Trophoblast cell (in vitro differentiated cells and primary cell): Measurements from ENCODE around the gene CP.

Experiments
- DNase-seq, 2 donors: peaks; one replicate each; pipeline ENCODE4 v3.0.0-alpha.2; 2016
- H2AFZ ChIP-seq: 2 replicates; pipeline ENCODE4 v1.6.1; 2013; ENCODE audit warnings: low read length, moderate library complexity, mild to moderate bottlenecking; ENCODE audit not compliant: insufficient read depth, poor library complexity
- H2AK5ac ChIP-seq: 2 replicates; pipeline ENCODE4 v1.6.1; 2013; ENCODE audit warnings: mild to moderate bottlenecking, low read length
- H2BK120ac ChIP-seq: 2 replicates; pipeline ENCODE4 v1.6.1; 2013; ENCODE audit warnings: low read length, mild to moderate bottlenecking, moderate library complexity; ENCODE audit not compliant: insufficient read depth, poor library complexity
- H2BK12ac ChIP-seq: 2 replicates; pipeline ENCODE4 v1.6.1; 2013; ENCODE audit warnings: mild to moderate bottlenecking, low read length, moderate library complexity
- H2BK5ac ChIP-seq: 2 replicates; pipeline ENCODE4 v1.6.1; 2013; ENCODE audit warnings: low read length, low read depth, moderate library complexity, mild to moderate bottlenecking; ENCODE audit not compliant: poor library complexity
- H3K14ac ChIP-seq: 2 replicates; pipeline ENCODE4 v1.6.1; 2013; ENCODE audit warnings: mild to moderate bottlenecking, low read length
- H3K18ac ChIP-seq: 2 replicates; pipeline ENCODE4 v1.6.1; 2013; ENCODE audit warnings: mild to moderate bottlenecking, low read length
- H3K23ac ChIP-seq: 2 replicates; pipeline ENCODE4 v1.6.1; 2013; ENCODE audit warnings: low read length
- H3K27ac ChIP-seq: 2 replicates; pipeline ENCODE4 v1.5.1; 2013; ENCODE audit warnings: low read depth, mild to moderate bottlenecking, inconsistent platforms, low read length, moderate library complexity
- H3K27me3 ChIP-seq: 2 replicates; pipeline ENCODE4 v1.6.1; 2013; ENCODE audit warnings: inconsistent platforms, mild to moderate bottlenecking, low read length, moderate library complexity; ENCODE audit not compliant: insufficient read depth
- H3K36me3 ChIP-seq, 2 experiments: 1 replicate in 1 of 2; 2 replicates in 1 of 2; pipeline ENCODE4 v1.6.1; 2013; ENCODE audit warnings: low read length in 2 of 2, mild to moderate bottlenecking in 2 of 2, moderate library complexity in 1 of 2; ENCODE audit not compliant: insufficient read depth in 2 of 2, control insufficient read depth in 1 of 2
- H3K4ac ChIP-seq: 2 replicates; pipeline ENCODE4 v1.6.1; 2013; ENCODE audit warnings: low read depth, mild to moderate bottlenecking, low read length, moderate library complexity
- H3K4me1 ChIP-seq, 2 experiments: 1 replicate in 1 of 2; 2 replicates in 1 of 2; pipeline ENCODE4 v1.6.1; 2013; ENCODE audit warnings: low read length in 2 of 2, mild to moderate bottlenecking in 2 of 2, moderate library complexity in 1 of 2; ENCODE audit not compliant: insufficient read depth in 2 of 2, control insufficient read depth in 1 of 2
- H3K4me2 ChIP-seq: 2 replicates; pipeline ENCODE4 v1.6.1; 2013; ENCODE audit warnings: inconsistent platforms, mild to moderate bottlenecking, low read length, moderate library complexity
- H3K4me3 ChIP-seq: 2 replicates; pipeline ENCODE4 v1.5.1; 2013; ENCODE audit warnings: mild to moderate bottlenecking, low read depth, low read length, inconsistent platforms
- H3K79me1 ChIP-seq: one replicate; pipeline ENCODE4 v1.6.1; 2013; ENCODE audit warnings: low read length
- H3K79me2 ChIP-seq: 2 replicates; pipeline ENCODE4 v1.6.1; 2013; ENCODE audit warnings: low read length, mild to moderate bottlenecking; ENCODE audit not compliant: control insufficient read depth, insufficient read depth, poor library complexity
- H3K9ac ChIP-seq: 2 replicates; pipeline ENCODE4 v1.6.1; 2013; ENCODE audit warnings: mild to moderate bottlenecking, low read length
- H3K9me3 ChIP-seq: 2 replicates; pipeline ENCODE4 v1.6.1; 2013; ENCODE audit warnings: low read depth, mild to moderate bottlenecking, control low read depth, inconsistent platforms, low read length; ENCODE audit not compliant: insufficient read depth
- H4K12ac ChIP-seq: 2 replicates; pipeline ENCODE4 v1.6.1; 2013; ENCODE audit warnings: low read depth, mild to moderate bottlenecking, low read length, moderate library complexity
- H4K8ac ChIP-seq: 2 replicates; pipeline ENCODE4 v1.6.1; 2013; ENCODE audit warnings: low read depth, mild to moderate bottlenecking, low read length, moderate library complexity
- H4K91ac ChIP-seq: one replicate; pipeline ENCODE4 v1.6.1; 2013; ENCODE audit warnings: low read depth, mild to moderate bottlenecking, low read length, moderate library complexity
- WGBS: extraction: QIAGEN DNeasy Blood & Tissue Kit; methylation state at CpG from one replicate; pipeline ENCODE4 v1.1.7; 2013; ENCODE audit warnings: missing lambda C conversion rate; ENCODE audit not compliant: insufficient read length, insufficient coverage; ENCODE audit errors: extremely low coverage; 5-methylcytosine and 5-hydroxymethylcytosine counted together

CP gene

GRCh38 chr3:149153402-149153801, 68.2 kb downstream of the CP start:
- DNase-seq, result no peak
- Histone ChIP-seq H2BK120ac (no peak overlapping the region), H3K4me2 (no peak overlapping the region), H3K4me1 (peaks cover 7 to 8% of the 10 kb centered on the region in 2 experiments), H2AFZ (no peak overlapping the region), H3K4me3 (no peak overlapping the region), H3K27ac (no peak overlapping the region), H3K23ac (no peak overlapping the region), H3K4ac (no peak overlapping the region), H3K36me3 (peaks cover 2 to 6% of the 10 kb centered on the region in 2 experiments), H3K18ac (no peak overlapping the region), H2AK5ac (no peak overlapping the region), H4K91ac (no peak overlapping the region), H3K9ac (no peak overlapping the region), H4K8ac (no peak overlapping the region), H3K27me3 (no peaks in the 10 kb centered on the region), H4K12ac (no peak overlapping the region), H3K79me1 (peaks cover 2% of the 10 kb centered on the region), H2BK12ac (no peak overlapping the region), H3K9me3 (no peaks in the 10 kb centered on the region), H3K14ac (no peak overlapping the region), H3K79me2 (no peaks in the 10 kb centered on the region), H2BK5ac (no peak overlapping the region)

- H3K36me3 ChIP-seq, result peaks cover 3 to 4% of the 10 kb centered on the region in 2 experiments
- H3K4me2 ChIP-seq, result no peak overlapping the region
- H4K12ac ChIP-seq, result no peak overlapping the region
- WGBS, result no CpG with 5 or more reads among the region's 2 CpGs
- no peak overlapping the region for H3K4me3 ChIP-seq
- H3K79me2 ChIP-seq, result no peaks in the 10 kb centered on the region
- no peak overlapping the region for H3K18ac ChIP-seq
- peak overlapping the region; percentile 23 for H2AK5ac ChIP-seq
- H3K79me1 ChIP-seq, result peaks cover 2% of the 10 kb centered on the region
- peak overlapping the region; percentile 52 for H2BK120ac ChIP-seq
- H3K4ac ChIP-seq, result no peak overlapping the region
- H3K14ac ChIP-seq, result no peak overlapping the region
- no peaks in the 10 kb centered on the region for H3K27me3 ChIP-seq
- peak overlapping the region; percentile 36 for H2BK5ac ChIP-seq
- no peak overlapping the region for H4K8ac ChIP-seq
- H4K91ac ChIP-seq, result no peak overlapping the region
- DNase-seq, result no peak
- H2BK12ac ChIP-seq, result peak overlapping the region; percentile 27
- peaks cover 7 to 8% of the 10 kb centered on the region in 2 experiments for H3K4me1 ChIP-seq
- H3K27ac ChIP-seq, result no peak overlapping the region
- H3K9ac ChIP-seq, result no peak overlapping the region
- H2AFZ ChIP-seq, result no peak overlapping the region
- no peaks in the 10 kb centered on the region for H3K9me3 ChIP-seq
- H3K23ac ChIP-seq, result no peak overlapping the region
These were observed 69.2 kb downstream of the CP start for GRCh38 chr3:149152420-149152819.

DNA sequence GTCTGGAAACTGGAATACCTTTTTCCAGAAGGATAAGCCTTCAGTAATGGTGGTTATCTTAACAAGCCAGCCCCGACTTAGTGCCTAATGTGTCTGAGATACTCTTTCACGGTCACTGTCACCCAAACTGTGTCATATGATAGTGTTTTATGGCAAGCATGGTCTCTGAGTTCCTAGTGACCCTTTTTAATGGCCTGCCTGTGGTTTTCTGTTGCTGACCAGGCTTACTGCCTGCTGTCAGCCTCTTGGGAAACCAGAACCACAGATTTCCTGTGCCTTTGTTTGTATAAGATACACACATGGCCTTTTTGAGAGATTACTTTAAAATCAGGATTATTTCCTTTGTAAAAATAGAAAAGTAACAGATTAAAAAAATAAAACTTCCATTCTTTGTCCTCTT, 69.8 kb downstream of the CP start:
- Histone ChIP-seq H3K4me3 (no peak overlapping the region), H4K91ac (no peak overlapping the region), H3K27ac (no peak overlapping the region), H2BK12ac (no peak overlapping the region), H2AFZ (no peak overlapping the region), H3K4me1 (peaks cover 7 to 8% of the 10 kb centered on the region in 2 experiments), H3K23ac (no peak overlapping the region), H3K4me2 (no peak overlapping the region), H3K36me3 (peaks cover 1 to 2% of the 10 kb centered on the region in 2 experiments), H2AK5ac (no peak overlapping the region), H3K4ac (no peak overlapping the region), H4K8ac (no peak overlapping the region), H3K27me3 (no peaks in the 10 kb centered on the region), H3K79me2 (no peaks in the 10 kb centered on the region), H4K12ac (no peak overlapping the region), H2BK5ac (no peak overlapping the region), H3K9ac (no peak overlapping the region), H3K18ac (no peak overlapping the region), H3K79me1 (peaks cover 2% of the 10 kb centered on the region), H3K9me3 (no peaks in the 10 kb centered on the region), H2BK120ac (no peak overlapping the region), H3K14ac (no peak overlapping the region)
- no CpG with 5 or more reads among the region's 2 CpGs for WGBS
- no peak for DNase-seq

GRCh38 chr3:149150436-149150835, 71.2 kb downstream of the CP start:
- Histone ChIP-seq H3K36me3 (peaks cover 1 to 2% of the 10 kb centered on the region in 2 experiments), H2AK5ac (no peak overlapping the region), H3K23ac (no peak overlapping the region), H3K79me1 (peaks cover 2% of the 10 kb centered on the region), H2AFZ (no peak overlapping the region), H3K4me1 (peaks cover 7 to 8% of the 10 kb centered on the region in 2 experiments), H2BK5ac (no peak overlapping the region), H3K27me3 (no peaks in the 10 kb centered on the region), H2BK12ac (no peak overlapping the region), H3K4me2 (no peak overlapping the region), H3K9ac (no peak overlapping the region), H2BK120ac (no peak overlapping the region), H3K9me3 (no peaks in the 10 kb centered on the region), H4K8ac (no peak overlapping the region), H3K14ac (no peak overlapping the region), H3K79me2 (no peaks in the 10 kb centered on the region), H3K27ac (no peak overlapping the region), H3K18ac (no peak overlapping the region), H3K4ac (no peak overlapping the region), H3K4me3 (no peak overlapping the region), H4K91ac (no peak overlapping the region), H4K12ac (no peak overlapping the region)
- DNase-seq, result no peak
- WGBS, result no CpG with 5 or more reads among the region's 6 CpGs
